HG02938 (cell line): ENCODE measurements around the gene SLC35F1.

ENCODE experiments used
- ATAC-seq: cut with Tn5 transposase; IDR thresholded peaks from one replicate; pipeline ENCODE4 v1.9.1; 2021; ENCODE audit warnings: mild to moderate bottlenecking, moderate library complexity; ENCODE audit not compliant: unreplicated experiment

The SLC35F1 gene

GRCh38 chr6:118103381-118104146, 196.5 kb downstream of the SLC35F1 start:
- ATAC-seq = no peak

- ATAC-seq = no peak
These were observed 215.2 kb downstream of the SLC35F1 start for GRCh38 chr6:118122161-118122725.

- ATAC-seq = no peak
These were observed 215.7 kb downstream of the SLC35F1 start for GRCh38 chr6:118122801-118123200.

DNA sequence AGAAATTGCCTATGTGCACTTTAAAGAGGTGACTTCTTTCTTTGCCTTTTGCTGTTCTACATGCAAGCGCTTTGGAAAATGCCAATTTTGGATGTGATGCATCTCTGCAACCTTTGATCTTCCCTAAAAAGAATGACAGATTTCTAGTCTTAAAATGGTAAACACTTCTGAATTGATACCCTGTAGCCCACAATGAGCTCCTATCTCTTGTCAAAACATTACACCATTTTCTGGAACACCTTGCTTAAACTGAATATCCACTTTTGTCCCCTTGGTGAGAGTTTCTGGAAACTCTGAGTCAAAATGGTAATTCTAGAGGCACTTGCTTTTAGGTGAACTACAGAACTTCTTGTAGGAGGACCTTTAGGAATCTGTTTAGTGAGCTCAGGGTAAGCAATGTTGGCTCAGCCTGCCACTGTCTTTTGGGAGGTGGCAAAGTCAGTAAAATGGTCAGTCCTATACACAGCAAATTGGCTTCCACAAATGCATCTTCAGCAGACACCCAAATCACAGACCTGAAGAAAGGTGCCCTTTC, 216.5 kb downstream of the SLC35F1 start:
- ATAC-seq = no peak

DNA sequence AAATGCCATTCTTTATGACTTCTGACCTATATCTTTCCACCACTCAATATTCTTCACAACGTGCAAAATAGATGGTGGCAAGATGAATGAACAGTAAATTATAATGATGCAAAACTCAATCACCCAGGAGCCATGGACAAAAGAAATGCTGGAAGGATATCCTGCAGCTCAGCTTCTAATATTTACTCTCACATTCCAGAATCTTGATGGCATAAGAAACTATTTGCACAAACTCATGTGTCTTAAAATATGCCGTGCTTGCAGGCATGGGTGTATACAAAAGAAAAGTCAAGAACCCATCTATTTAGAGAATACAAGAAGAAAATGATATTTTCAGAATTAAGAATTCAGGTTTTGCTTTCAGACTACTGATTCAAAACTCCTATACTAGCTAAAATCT, 217.8 kb downstream of the SLC35F1 start:
- ATAC-seq = no peak

DNA sequence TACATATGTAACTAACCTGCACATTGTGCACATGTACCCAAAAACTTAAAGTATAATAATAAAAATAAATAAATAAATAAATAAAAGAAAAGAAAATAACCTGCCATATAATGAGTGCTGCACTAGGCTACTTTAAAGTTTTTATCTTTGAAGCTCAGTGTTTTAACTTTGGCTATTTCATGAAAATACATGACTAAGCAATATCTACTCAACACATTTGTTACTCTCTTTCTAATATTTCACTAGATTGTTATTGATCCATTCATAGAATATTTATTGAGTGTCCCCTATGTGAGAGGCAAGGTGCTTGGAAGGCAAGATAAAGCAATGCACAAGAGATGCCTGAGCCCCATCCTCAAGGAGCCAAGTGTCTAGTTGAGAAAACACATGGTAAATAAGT, 221.7 kb downstream of the SLC35F1 start:
- no peak for ATAC-seq

- no peak for ATAC-seq
These were observed 227.1 kb downstream of the SLC35F1 start for GRCh38 chr6:118134206-118134605.

- no peak for ATAC-seq
These were observed 227.7 kb downstream of the SLC35F1 start for GRCh38 chr6:118134736-118135135.

- ATAC-seq = no peak
These were observed 228.3 kb downstream of the SLC35F1 start for GRCh38 chr6:118135371-118135770.

DNA sequence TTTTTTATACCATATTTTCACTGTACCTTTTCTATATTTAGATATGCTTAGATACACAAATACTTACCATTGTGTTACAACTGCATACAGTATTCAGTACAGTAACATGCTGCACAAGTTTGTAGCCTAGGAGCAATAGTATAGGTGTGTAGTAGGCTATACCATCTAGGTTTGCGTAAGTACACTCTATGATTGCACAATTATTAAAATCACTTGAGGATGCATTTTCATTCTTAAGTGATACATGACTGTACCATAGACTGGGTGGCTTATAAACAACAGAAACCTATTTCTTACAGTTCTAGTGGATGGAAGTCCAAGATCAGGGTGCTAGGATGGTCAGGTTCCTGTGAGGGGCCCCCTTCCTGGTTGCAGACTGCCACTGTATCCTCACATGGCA, 234.1 kb downstream of the SLC35F1 start:
- no peak for ATAC-seq

GRCh38 chr6:118146584-118146983, 239.5 kb downstream of the SLC35F1 start:
- ATAC-seq = no peak

DNA sequence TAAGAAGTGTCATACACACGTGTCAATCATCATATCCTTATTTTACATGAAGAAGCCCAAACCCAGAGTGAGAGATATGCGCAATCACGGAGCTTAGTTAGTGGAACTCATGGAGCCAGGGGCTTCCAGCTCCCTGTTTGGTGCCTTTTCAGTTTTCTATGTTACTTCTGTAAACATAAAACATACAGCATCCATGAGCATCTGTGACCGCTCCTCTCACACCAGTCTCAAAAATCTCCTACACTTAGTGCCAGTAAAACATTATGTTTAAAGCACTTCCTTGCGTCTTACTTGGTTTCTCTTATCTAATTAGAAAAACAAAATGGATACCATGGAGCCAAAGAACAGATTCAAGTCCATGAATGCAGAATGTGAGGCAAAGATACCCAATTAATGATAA, 240.4 kb downstream of the SLC35F1 start:
- ATAC-seq = no peak

DNA sequence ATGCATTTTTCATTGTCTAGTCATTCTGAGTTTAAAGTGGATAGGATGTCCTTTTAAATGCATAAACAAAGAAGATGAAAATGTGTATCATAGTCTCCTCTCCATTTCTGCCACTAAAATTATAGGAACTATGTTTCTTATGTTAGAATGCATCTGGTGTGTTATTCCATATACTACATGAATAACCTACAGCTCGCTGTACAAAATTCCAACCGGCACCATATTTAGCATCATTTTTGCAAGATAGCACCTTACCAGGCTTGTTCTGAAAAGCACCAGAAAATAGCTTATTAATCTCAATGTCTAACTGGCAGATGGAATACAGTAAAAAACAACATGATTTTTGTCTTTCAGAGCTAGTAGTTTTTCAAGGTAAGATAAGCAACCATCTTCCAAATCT, 241.5 kb downstream of the SLC35F1 start:
- no peak for ATAC-seq

DNA sequence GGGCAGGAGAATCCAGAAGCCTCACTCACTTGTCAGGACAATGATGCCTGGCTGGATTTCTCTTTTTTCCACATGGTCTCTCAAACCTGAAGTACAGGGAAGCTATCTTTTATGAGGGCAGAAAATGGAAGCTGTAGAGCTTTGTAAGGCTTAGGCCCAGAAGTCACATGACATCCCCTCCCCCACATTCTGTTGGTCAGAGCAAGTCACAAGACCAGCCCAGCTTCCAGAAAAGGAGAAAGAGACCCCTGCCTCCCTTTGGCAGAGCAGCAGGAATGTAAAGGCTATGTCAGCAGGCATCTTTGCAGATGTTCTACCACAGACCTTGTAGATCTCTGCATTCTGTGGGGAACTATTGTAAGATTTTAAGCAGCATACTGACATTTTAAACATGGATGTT, 245.5 kb downstream of the SLC35F1 start:
- no peak for ATAC-seq

DNA sequence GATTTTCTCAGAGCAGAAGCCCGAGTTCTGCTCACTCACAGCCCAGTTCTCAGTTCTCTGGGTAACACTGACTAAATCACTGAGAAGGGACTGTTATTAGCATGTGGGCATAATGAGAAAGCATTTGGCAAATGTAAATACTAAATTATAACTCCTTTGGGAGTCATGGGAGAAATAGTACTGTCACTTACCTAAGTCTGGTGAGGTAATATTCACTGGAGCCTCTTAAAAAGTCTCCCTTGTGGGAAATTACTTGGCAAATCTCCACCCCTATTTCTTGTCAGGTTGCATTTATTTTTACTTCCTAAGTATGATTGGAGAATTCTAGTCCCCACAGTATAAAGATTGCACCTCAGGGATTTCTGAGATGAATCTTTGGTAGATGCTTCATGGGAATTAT, 254.3 kb downstream of the SLC35F1 start:
- no peak for ATAC-seq

GRCh38 chr6:118163542-118163941, 256.5 kb downstream of the SLC35F1 start:
- no peak for ATAC-seq

- no peak for ATAC-seq
These were observed 258.4 kb downstream of the SLC35F1 start for GRCh38 chr6:118165500-118165899.

DNA sequence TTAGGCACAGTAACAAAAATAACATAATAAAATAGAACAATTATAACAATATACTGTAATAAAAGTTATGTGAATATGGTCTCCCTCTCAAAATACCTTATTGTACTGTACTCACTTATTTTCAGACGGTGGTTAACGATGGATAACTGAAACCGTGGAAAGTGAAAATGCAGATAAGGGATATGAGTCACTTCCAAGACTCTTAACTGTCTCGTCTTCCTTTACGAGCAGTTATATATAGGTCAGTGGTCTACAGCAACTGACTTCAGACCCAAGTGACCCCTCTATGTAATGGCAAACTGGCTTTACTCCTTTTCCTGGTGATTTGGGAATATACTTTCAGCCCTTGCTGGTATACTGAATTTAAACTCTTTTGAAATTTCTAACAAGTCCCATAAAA, 261.4 kb downstream of the SLC35F1 start:
- ATAC-seq = no peak

DNA sequence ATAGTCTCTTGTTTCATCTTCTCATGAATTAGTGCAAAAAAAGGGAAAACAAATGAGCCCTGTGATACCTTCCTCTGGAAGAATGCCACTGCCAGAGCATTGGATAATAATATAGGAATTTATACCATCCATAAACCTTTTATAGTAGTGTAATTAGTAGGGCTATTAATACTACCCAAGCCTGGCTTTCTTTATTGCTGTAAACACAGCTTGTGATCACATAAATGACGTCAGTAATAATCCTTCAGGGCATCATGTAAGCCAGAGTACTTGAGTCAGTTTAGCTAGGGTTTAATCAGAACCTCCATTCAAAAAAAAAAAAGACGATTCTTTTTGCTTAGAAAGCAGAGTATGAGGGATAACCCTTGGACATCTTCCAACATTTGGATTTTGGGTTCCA, 264.8 kb downstream of the SLC35F1 start:
- no peak for ATAC-seq

DNA sequence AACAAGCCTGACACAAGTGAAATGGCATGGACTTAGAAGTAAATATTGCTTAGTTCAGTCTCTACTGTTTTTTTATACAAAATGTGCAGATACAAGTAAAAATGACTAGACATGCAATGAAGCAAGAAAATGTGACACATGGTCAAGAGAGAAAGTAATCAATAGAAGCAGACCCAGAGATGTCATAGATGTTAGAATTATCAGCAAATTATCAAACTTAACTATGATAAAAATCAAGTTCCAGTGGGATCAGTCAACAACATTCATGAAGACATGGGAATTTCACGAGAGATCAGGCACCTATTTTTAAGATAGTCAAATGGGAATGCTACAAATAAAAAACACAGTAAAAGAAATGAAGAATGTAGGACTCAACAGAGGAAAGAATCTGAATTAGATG, 267.0 kb downstream of the SLC35F1 start:
- no peak for ATAC-seq

GRCh38 chr6:118177720-118178119, 270.7 kb downstream of the SLC35F1 start:
- ATAC-seq = no peak

DNA sequence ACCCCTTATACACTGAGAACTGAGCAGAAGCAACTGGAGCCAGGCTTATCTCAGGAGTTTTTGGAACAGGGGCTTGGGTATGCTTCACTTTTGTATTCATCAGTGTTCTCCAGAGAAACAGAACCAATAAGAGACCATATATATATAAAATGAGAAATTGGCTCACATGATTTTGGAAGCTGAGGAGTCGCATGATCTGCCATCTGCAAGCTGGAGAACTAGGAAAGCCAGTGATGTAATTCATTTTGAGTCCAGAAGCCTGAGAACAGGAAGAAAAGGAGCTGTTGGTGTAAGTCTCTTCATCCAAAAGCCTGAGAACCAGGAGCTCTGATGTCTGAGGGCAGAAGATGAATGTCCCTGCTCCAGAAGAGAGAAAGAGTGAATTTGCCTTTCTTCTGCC, 272.0 kb downstream of the SLC35F1 start:
- ATAC-seq = no peak
